GM23338 (cell line): ENCODE measurements around the gene CDK14.

ENCODE experiments used
- CREB1 ChIP-seq: fragments of 250-450 bp; sonication (Bioruptor Pico); IDR thresholded peaks from 2 replicates; pipeline ENCODE4 v1.5.0; 2020; ENCODE audit warnings: low read depth, mild to moderate bottlenecking, moderate library complexity
- CTCF ChIP-seq, 2 experiments: fragments of 200-600 bp in 1 of 2; sonication (generic) in 1 of 2; conservative IDR thresholded peaks; 2 replicates each; pipeline versions ENCODE4 v1.5.1 to v1.6.1; 2016 to 2017; ENCODE audit warnings: antibody characterized with exemption in 2 of 2, low read depth in 2 of 2, mild to moderate bottlenecking in 2 of 2, moderate library complexity in 1 of 2
- ETS1 ChIP-seq: IDR thresholded peaks from 2 replicates; pipeline ENCODE4 v1.6.1; 2016; ENCODE audit warnings: antibody characterized with exemption
- EZH2 ChIP-seq: fragments of 200-600 bp; sonication (generic); IDR thresholded peaks from one replicate; pipeline ENCODE4 v1.8.0; 2017; ENCODE audit warnings: antibody characterized with exemption, mild to moderate bottlenecking, low read depth; ENCODE audit not compliant: unreplicated experiment
- JUNB ChIP-seq: IDR thresholded peaks from one replicate; pipeline ENCODE4 v1.6.1; 2016; ENCODE audit warnings: antibody characterized with exemption; ENCODE audit not compliant: unreplicated experiment
- NANOG ChIP-seq: IDR thresholded peaks from 2 replicates; pipeline ENCODE4 v1.6.1; 2016; ENCODE audit warnings: antibody characterized with exemption, borderline replicate concordance
- POLR2AphosphoS5 ChIP-seq: IDR thresholded peaks from 2 replicates; pipeline ENCODE4 v1.6.1; 2016; ENCODE audit warnings: antibody characterized with exemption, low read depth

GRCh38 chr7:90593205-90593604 lies 2.9 kb upstream of the CDK14 start:
- TF ChIP-seq CTCF (conservative IDR thresholded peaks at IDR 0.05; ENCODE audit: low read depth in 2 of 2) (no peak), EZH2 (no peak), POLR2AphosphoS5 (no peak), JUNB (no peak), CREB1 (CRISPR knock-in tag) (no peak), ETS1 (no peak), NANOG (no peak)
